PC-3 (cell line): Measurements from ENCODE around the gene MAP4K2. TPM values are rescaled to one million over a fixed set of nuclear protein-coding genes. Genes with fewer than 3 reads are reported as not detected.

ENCODE experiments used
- ATAC-seq: fragments of 200-7000 bp; cut with Tn5 transposase; 2 replicates; pipeline ENCODE4 v1.9.1; 2020; ENCODE audit warnings: mild to moderate bottlenecking, moderate library complexity
- BruUV-seq: library from RNA; stranded (reverse); fragments of 400-500 nt; replicated peaks from 2 replicates; lab custom pipeline; 2021; lab: Mats Ljungman, UMichigan
- CTCF ChIA-PET: fragments of 300-600 bp; sonication (Branson Sonifier 250); formaldehyde crosslinking; loops from one replicate; lab custom pipeline; 2022; ENCODE audit warnings: antibody characterized with exemption; lab: Charles Lee
- POLR2A ChIA-PET: fragments of 300-600 bp; sonication (Branson Sonifier 250); formaldehyde crosslinking; loops from one replicate; lab custom pipeline; 2022; ENCODE audit warnings: antibody characterized with exemption; ENCODE audit not compliant: unreplicated experiment; lab: Charles Lee
- DNase-seq: peaks from one replicate; pipeline ENCODE4 v3.0.0-alpha.2; 2015
- H2AFZ ChIP-seq: fragments of 300-600 bp; sonication (generic); 2 replicates; pipeline ENCODE4 v1.6.0; 2016; ENCODE audit warnings: antibody characterized with exemption, low read length
- H3F3A ChIP-seq: fragments of 300-600 bp; sonication (generic); one replicate; pipeline ENCODE4 v1.6.0; 2017; ENCODE audit warnings: antibody characterized with exemption, low read length, control low read depth, mild to moderate bottlenecking; ENCODE audit not compliant: unreplicated experiment
- H3K27ac ChIP-seq: fragments of 300-600 bp; sonication (generic); 2 replicates; pipeline ENCODE4 v1.5.1; 2016; ENCODE audit warnings: mild to moderate bottlenecking, low read length
- H3K27me3 ChIP-seq: fragments of 300-600 bp; sonication (generic); 2 replicates; pipeline ENCODE4 v1.6.1; 2016; ENCODE audit warnings: low read length, mixed read lengths
- H3K36me3 ChIP-seq: fragments of 300-600 bp; sonication (generic); 2 replicates; pipeline ENCODE4 v1.6.1; 2016; ENCODE audit warnings: low read depth, mixed run types, low read length, mixed read lengths
- H3K4me1 ChIP-seq: fragments of 300-600 bp; sonication (generic); 2 replicates; pipeline ENCODE4 v1.5.1; 2016; ENCODE audit warnings: low read length; ENCODE audit not compliant: insufficient read depth
- H3K4me2 ChIP-seq: fragments of 300-600 bp; sonication (generic); 2 replicates; pipeline ENCODE4 v1.6.0; 2016; ENCODE audit warnings: low read length
- H3K4me3 ChIP-seq: fragments of 300-600 bp; sonication (generic); 2 replicates; pipeline ENCODE4 v1.5.1; 2016; ENCODE audit warnings: mild to moderate bottlenecking, low read length, mixed read lengths
- H3K79me2 ChIP-seq: fragments of 300-600 bp; sonication (generic); 2 replicates; pipeline ENCODE4 v1.6.1; 2017; ENCODE audit warnings: low read length, mixed read lengths
- H3K9ac ChIP-seq: fragments of 300-600 bp; sonication (generic); 2 replicates; pipeline ENCODE4 v1.6.0; 2016; ENCODE audit warnings: mild to moderate bottlenecking, low read length
- H3K9me2 ChIP-seq: fragments of 300-600 bp; sonication (generic); replicated peaks from 2 replicates; pipeline ENCODE4 v1.6.1; 2016; ENCODE audit warnings: mixed run types, low read length, mixed read lengths
- H3K9me3 ChIP-seq: fragments of 300-600 bp; sonication (generic); 2 replicates; pipeline ENCODE4 v1.6.1; 2016; ENCODE audit warnings: low read length, mixed read lengths
- H4K20me1 ChIP-seq: fragments of 300-600 bp; sonication (generic); 2 replicates; pipeline ENCODE4 v1.6.1; 2016; ENCODE audit warnings: low read length, mixed read lengths
- CTCF ChIP-seq: fragments of 300-600 bp; sonication (generic); conservative IDR thresholded peaks from 2 replicates; pipeline ENCODE4 v1.5.1; 2017; ENCODE audit warnings: antibody characterized with exemption, low read depth, mild to moderate bottlenecking, low read length
- EZH2 ChIP-seq: fragments of 300-600 bp; sonication (generic); IDR thresholded peaks from one replicate; pipeline ENCODE4 v1.6.1; 2017; ENCODE audit warnings: antibody characterized with exemption, mild to moderate bottlenecking, low read length; ENCODE audit not compliant: unreplicated experiment
- EZH2phosphoT487 ChIP-seq: fragments of 300-600 bp; sonication (generic); IDR thresholded peaks from 2 replicates; pipeline ENCODE4 v1.6.1; 2018; ENCODE audit warnings: mild to moderate bottlenecking, antibody characterized with exemption, low read length, borderline replicate concordance
- intact Hi-C: fragments of 100-400 bp; cut with micrococcal nuclease; formaldehyde crosslinking; loops from 2 replicates; pipeline ENCODE4 v1.9.0; 2023
- total RNA-seq: library from RNA; depleted of rRNA; stranded (reverse); fragments of >200 nt; gene quantifications from 2 replicates; pipeline ENCODE4 v1.2.3, GENCODE V29; 2014

Gene MAP4K2
- total RNA-seq, 1 experiment from 2014 or later, result 55.6 TPM

GRCh38 chr11:64753380-64754123 lies 49.5 kb downstream of the MAP4K2 start:
- H2AFZ ChIP-seq, result no peak overlapping the region
- no peaks in the 10 kb centered on the region for H3K9me3 ChIP-seq
- intact Hi-C loops, result no loop called here
- no peaks in the 10 kb centered on the region for H3F3A ChIP-seq
- no peak for ATAC-seq
- TF ChIP-seq CTCF (no peak), EZH2phosphoT487 (no peak), EZH2 (no peak)
- no peaks in the 10 kb centered on the region for H3K36me3 ChIP-seq
- ChIA-PET POLR2A (no interaction called here), CTCF (interaction anchor here (0.6 kb wide), 1 partner anchor 65 kb away, joined by 6 read pairs; no protein-coding TSS in a partner anchor)
- no peak overlapping the region for H3K4me3 ChIP-seq
- H3K27me3 ChIP-seq, result no peaks in the 10 kb centered on the region
- H3K4me2 ChIP-seq, result no peak overlapping the region
- no peaks in the 10 kb centered on the region for H4K20me1 ChIP-seq
- no peak overlapping the region for H3K9ac ChIP-seq
- BruUV-seq, result no TSS peak
- H3K4me1 ChIP-seq, result no peaks in the 10 kb centered on the region
- no peak overlapping the region for H3K27ac ChIP-seq
- no peaks in the 10 kb centered on the region for H3K9me2 ChIP-seq
- no peak for DNase-seq
- no peaks in the 10 kb centered on the region for H3K79me2 ChIP-seq

GRCh38 chr11:64753019-64753379 lies 50.0 kb downstream of the MAP4K2 start:
- Histone ChIP-seq H3K4me3 (no peak overlapping the region), H3K4me1 (no peaks in the 10 kb centered on the region), H3K27ac (no peak overlapping the region), H3K9ac (no peak overlapping the region), H3F3A (no peaks in the 10 kb centered on the region), H3K4me2 (no peak overlapping the region), H3K9me2 (no peaks in the 10 kb centered on the region), H4K20me1 (no peaks in the 10 kb centered on the region), H2AFZ (no peak overlapping the region), H3K27me3 (no peaks in the 10 kb centered on the region), H3K36me3 (no peaks in the 10 kb centered on the region), H3K79me2 (no peaks in the 10 kb centered on the region), H3K9me3 (no peaks in the 10 kb centered on the region)
- BruUV-seq, result no TSS peak
- DNase-seq, result no peak
- TF ChIP-seq EZH2phosphoT487 (no peak), EZH2 (no peak), CTCF (no peak)
- intact Hi-C loops, result no loop called here
- no peak for ATAC-seq
- ChIA-PET CTCF (no interaction called here), POLR2A (no interaction called here)
